ENCODE data around the gene ALDH3B1.

GRCh38 chr11:68014947-68015447, 4.9 kb downstream of the ALDH3B1 start:
- no peak for TF ChIP-seq EP300 (conservative IDR thresholded peaks at IDR 0.05; ENCODE audit: poor library complexity, severe bottlenecking)
- TF ChIP-seq CTCF (IDR thresholded peaks at IDR 0.05; ENCODE audit: poor library complexity, severe bottlenecking), result no peak
- TF ChIP-seq REST (IDR thresholded peaks at IDR 0.05; ENCODE audit: borderline replicate concordance), result no peak
- no peak for TF ChIP-seq EZH2 (IDR thresholded peaks at IDR 0.05; ENCODE audit: borderline replicate concordance, insufficient read depth, low read length, poor library complexity, severe bottlenecking)
- TF ChIP-seq POLR2AphosphoS5 (IDR thresholded peaks at IDR 0.05), result no peak
- TF ChIP-seq RAD21 (conservative IDR thresholded peaks at IDR 0.05), result no peak
- TF ChIP-seq SMC3 (conservative IDR thresholded peaks at IDR 0.05; ENCODE audit: poor library complexity), result no peak
- no peak for TF ChIP-seq TAF1 (IDR thresholded peaks at IDR 0.05; ENCODE audit: low read depth)
- TF ChIP-seq MXI1 (conservative IDR thresholded peaks at IDR 0.05; ENCODE audit: poor library complexity, severe bottlenecking), result no peak
